CD4-positive, CD25-positive, alpha-beta regulatory T cell (primary cell): Measurements from ENCODE around the gene RFX3. TPM values are rescaled to one million over a fixed set of nuclear protein-coding genes. Genes with fewer than 3 reads are reported as not detected.

Source experiments
- ATAC-seq, 2 donors: fragments of 150-1000 bp; cut with Tn5 transposase; one replicate each; pipeline ENCODE4 v1.10.0; 2021; ENCODE audit warnings: low read depth in 2 of 2, moderate number of reproducible peaks in 2 of 2, moderate library complexity in 1 of 2
- DNase-seq, 3 donors: peaks; one replicate each; pipeline versions ENCODE4 v3.0.0 to v3.0.0-alpha.2; 2012 to 2022; ENCODE audit warnings: mixed read lengths in 1 of 3
- H3K27ac ChIP-seq: one replicate; pipeline ENCODE4 v1.7.0; 2013; ENCODE audit warnings: mild to moderate bottlenecking, low read length; ENCODE audit not compliant: insufficient read depth, poor library complexity, severe bottlenecking
- H3K27me3 ChIP-seq: one replicate; pipeline ENCODE4 v1.7.0; 2013; ENCODE audit warnings: low read length; ENCODE audit not compliant: control insufficient read depth, insufficient read depth
- H3K36me3 ChIP-seq: one replicate; pipeline ENCODE4 v1.7.0; 2013; ENCODE audit warnings: mild to moderate bottlenecking, low read length, moderate library complexity; ENCODE audit not compliant: control insufficient read depth, insufficient read depth
- H3K4me1 ChIP-seq: 2 replicates; pipeline ENCODE4 v1.7.0; 2013; ENCODE audit warnings: mild to moderate bottlenecking, low read length; ENCODE audit not compliant: insufficient read depth, control insufficient read depth, poor library complexity, severe bottlenecking
- H3K4me3 ChIP-seq: one replicate; pipeline ENCODE4 v1.7.0; 2013; ENCODE audit warnings: low read depth, mild to moderate bottlenecking, low read length, moderate library complexity
- H3K9me3 ChIP-seq, 2 experiments: 1 replicate in 1 of 2; 2 replicates in 1 of 2; pipeline ENCODE4 v1.7.0; 2013; ENCODE audit warnings: low read length in 2 of 2, mild to moderate bottlenecking in 1 of 2, moderate library complexity in 1 of 2; ENCODE audit not compliant: control insufficient read depth in 2 of 2
- H3K27ac Mint-ChIP-seq, 3 donors: one replicate each; pipeline ENCODE4 v1.8.0; 2020 to 2022; ENCODE audit warnings: mild to moderate bottlenecking in 3 of 3, mixed read lengths in 3 of 3, moderate library complexity in 2 of 3
- H3K27me3 Mint-ChIP-seq: one replicate; pipeline ENCODE4 v1.8.0; 2022; ENCODE audit warnings: mild to moderate bottlenecking, mixed read lengths
- H3K36me3 Mint-ChIP-seq: one replicate; pipeline ENCODE4 v1.8.0; 2020; ENCODE audit warnings: mixed read lengths
- H3K4me1 Mint-ChIP-seq, 4 donors: one replicate each; pipeline ENCODE4 v1.8.0; 2020 to 2022; ENCODE audit warnings: mixed read lengths in 4 of 4, mild to moderate bottlenecking in 1 of 4
- H3K4me3 Mint-ChIP-seq, 4 donors: one replicate each; pipeline ENCODE4 v1.8.0; 2020 to 2022; ENCODE audit warnings: mild to moderate bottlenecking in 4 of 4, mixed read lengths in 4 of 4, moderate library complexity in 3 of 4
- H3K9me3 Mint-ChIP-seq, 7 donors: one replicate each; pipeline ENCODE4 v1.8.0; 2020 to 2022; ENCODE audit warnings: mixed read lengths in 7 of 7, mild to moderate bottlenecking in 3 of 7, moderate library complexity in 2 of 7
- polyA plus RNA-seq, 4 donors: library from polyadenylated mRNA; unstranded; fragments of 300-500 nt; fragmentation: Illumina TruSeq; gene quantifications; one replicate each; pipeline ENCODE4 v1.2.3, GENCODE V29; 2021
- total RNA-seq: library from RNA; stranded (reverse); gene quantifications from one replicate; pipeline ENCODE4 v1.2.3, GENCODE V29; 2022

RFX3 gene
- total and polyA plus RNA-seq, 5 donors from 2014 or later: 6.7 to 40.4 (median 7.6) TPM

DNA sequence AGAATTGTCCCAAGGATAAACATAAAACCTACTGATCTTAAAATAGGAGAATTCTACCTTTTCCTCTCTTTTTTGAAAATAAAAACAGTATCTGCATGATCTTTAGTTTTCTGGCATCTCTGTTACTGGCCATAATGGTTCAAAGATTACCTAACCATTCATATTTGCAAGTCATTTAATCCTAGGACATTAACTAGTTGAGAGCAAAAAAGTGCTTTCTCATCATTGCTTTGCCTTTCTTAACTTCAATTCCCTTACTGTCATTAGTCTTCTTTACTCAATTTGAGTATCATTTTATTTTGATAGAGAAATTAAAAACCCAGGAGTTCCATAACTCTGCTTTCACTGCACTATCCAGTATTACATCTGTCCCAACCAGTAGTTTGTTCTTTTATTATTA, 68.6 kb downstream of the RFX3 start:
- no peaks in the 10 kb centered on the region for H3K9me3 ChIP-seq
- Mint-ChIP-seq H3K27ac (no peak overlapping the region), H3K36me3 (peaks cover 4% of the 10 kb centered on the region), H3K9me3 (no peaks in the 10 kb centered on the region), H3K27me3 (no peaks in the 10 kb centered on the region), H3K4me3 (no peak overlapping the region), H3K4me1 (peaks cover 3 to 13% (median 11%) of the 10 kb centered on the region in 4 donors)
- H3K4me1 ChIP-seq: no peaks in the 10 kb centered on the region
- H3K4me3 ChIP-seq: no peak overlapping the region
- ATAC-seq: no peak
- H3K36me3 ChIP-seq: no peaks in the 10 kb centered on the region
- H3K27me3 ChIP-seq: no peaks in the 10 kb centered on the region
- no peak for DNase-seq
- H3K27ac ChIP-seq: no peak overlapping the region

DNA sequence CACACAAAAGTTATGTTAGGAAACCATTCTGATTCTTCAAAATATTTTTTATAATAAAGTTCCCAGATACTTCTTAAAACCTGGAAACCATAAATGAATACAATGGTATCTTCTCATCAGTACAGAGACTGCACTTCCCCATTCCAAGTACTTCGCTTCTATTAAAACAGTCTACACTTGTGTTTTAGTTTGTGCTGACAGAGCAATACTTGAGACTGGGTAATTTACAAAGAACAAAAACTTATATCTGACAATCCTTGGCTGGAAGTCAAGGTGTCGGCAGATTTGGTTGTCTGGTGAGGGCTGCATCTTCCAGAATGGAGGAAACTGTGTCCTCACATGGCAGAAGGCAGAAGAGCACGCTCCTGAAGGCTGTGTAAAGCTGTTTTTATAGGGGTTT, 70.1 kb downstream of the RFX3 start:
- Mint-ChIP-seq H3K4me1 (peaks cover 0 to 18% (median 11%) of the 10 kb centered on the region in 4 donors), H3K27ac (no peak overlapping the region), H3K36me3 (peaks cover 12% of the 10 kb centered on the region), H3K27me3 (no peaks in the 10 kb centered on the region), H3K9me3 (no peaks in the 10 kb centered on the region), H3K4me3 (no peak overlapping the region)
- Histone ChIP-seq H3K36me3 (no peaks in the 10 kb centered on the region), H3K27ac (no peak overlapping the region), H3K4me1 (no peaks in the 10 kb centered on the region), H3K27me3 (no peaks in the 10 kb centered on the region), H3K4me3 (no peak overlapping the region), H3K9me3 (no peaks in the 10 kb centered on the region)
- ATAC-seq (no peak), DNase-seq (no peak)

DNA sequence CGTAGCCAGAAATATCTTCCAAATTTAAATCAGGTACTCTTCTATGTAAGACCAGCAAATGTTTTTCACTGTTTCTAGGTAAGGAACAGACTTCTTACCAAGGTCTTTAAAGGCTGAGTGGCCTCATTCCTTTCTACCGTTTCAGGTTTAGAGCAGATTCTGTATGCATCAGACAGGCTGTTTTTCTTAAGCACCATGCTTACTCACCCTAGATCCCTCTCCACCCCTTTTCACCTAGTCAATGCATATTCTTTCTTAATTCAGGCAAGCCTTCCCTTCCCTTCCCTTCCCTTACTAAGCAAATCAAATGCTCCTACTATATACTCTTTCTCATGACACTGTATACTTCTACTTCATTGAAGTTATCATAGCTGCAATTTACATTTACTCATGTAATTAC, 70.7 kb downstream of the RFX3 start:
- Mint-ChIP-seq H3K4me3 (no peak overlapping the region), H3K4me1 (peaks cover 0 to 18% (median 11%) of the 10 kb centered on the region in 4 donors), H3K36me3 (peaks cover 13% of the 10 kb centered on the region), H3K27me3 (no peaks in the 10 kb centered on the region), H3K9me3 (no peaks in the 10 kb centered on the region), H3K27ac (no peak overlapping the region)
- Histone ChIP-seq H3K4me3 (no peak overlapping the region), H3K27me3 (no peaks in the 10 kb centered on the region), H3K27ac (no peak overlapping the region), H3K4me1 (no peaks in the 10 kb centered on the region), H3K9me3 (no peaks in the 10 kb centered on the region), H3K36me3 (no peaks in the 10 kb centered on the region)
- no peak for DNase-seq
- no peak for ATAC-seq

DNA sequence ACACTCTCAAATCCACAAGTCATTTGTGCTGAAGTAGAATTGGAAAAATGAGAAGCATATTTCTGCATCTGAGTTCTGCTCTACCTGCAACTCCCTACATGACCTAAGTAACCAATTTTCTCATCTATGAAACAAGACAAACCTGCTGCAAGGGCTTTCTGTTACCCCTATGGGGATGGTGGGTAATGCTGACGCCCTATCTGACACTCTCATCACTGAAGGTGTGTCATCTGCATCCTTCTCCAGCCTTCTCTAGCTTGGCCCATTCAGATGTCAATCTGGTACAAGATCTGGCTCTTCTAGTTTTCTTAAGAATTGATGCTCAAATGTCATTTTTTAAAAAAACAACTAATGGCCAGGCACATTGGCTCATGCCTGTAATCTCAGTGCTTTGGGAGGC, 73.8 kb downstream of the RFX3 start:
- H3K9me3 ChIP-seq: no peaks in the 10 kb centered on the region
- Mint-ChIP-seq H3K27ac (no peak overlapping the region), H3K4me1 (peaks cover 5 to 15% (median 9%) of the 10 kb centered on the region in 4 donors), H3K36me3 (peaks cover 10% of the 10 kb centered on the region), H3K4me3 (no peak overlapping the region), H3K27me3 (no peaks in the 10 kb centered on the region), H3K9me3 (peaks cover 0 to 1% (median 0%) of the 10 kb centered on the region in 7 donors)
- H3K4me1 ChIP-seq: no peaks in the 10 kb centered on the region
- H3K4me3 ChIP-seq: no peak overlapping the region
- DNase-seq (no peak), ATAC-seq (no peak)
- no peak overlapping the region for H3K27ac ChIP-seq
- H3K36me3 ChIP-seq: no peaks in the 10 kb centered on the region
- no peaks in the 10 kb centered on the region for H3K27me3 ChIP-seq

DNA sequence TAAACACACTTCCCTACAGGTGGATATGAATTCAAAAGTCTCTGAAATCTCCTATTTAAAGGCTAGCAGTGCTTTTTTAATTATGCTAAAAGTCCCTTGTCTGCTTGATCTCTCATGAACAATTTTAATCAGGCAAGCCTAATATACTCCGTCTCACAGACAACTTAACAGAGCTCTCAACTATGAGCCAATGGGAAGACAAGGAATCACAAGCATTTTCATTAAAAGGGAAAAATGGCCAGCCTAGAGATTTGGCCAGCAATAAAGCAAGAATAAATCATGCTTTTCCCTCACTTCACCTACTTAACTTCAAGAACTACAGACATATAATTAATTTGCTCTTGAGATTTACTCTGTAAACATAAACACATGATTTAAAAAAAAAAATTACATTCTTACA, 78.0 kb downstream of the RFX3 start:
- no peak overlapping the region for H3K4me3 Mint-ChIP-seq
- no peaks in the 10 kb centered on the region for H3K4me1 ChIP-seq
- peaks cover 0 to 1% (median 0%) of the 10 kb centered on the region in 7 donors for H3K9me3 Mint-ChIP-seq
- no peaks in the 10 kb centered on the region for H3K9me3 ChIP-seq
- H3K36me3 Mint-ChIP-seq: peaks cover 16% of the 10 kb centered on the region
- ATAC-seq: no peak
- no peaks in the 10 kb centered on the region for H3K36me3 ChIP-seq
- DNase-seq: no peak
- H3K4me3 ChIP-seq: no peak overlapping the region
- H3K27ac ChIP-seq: no peak overlapping the region
- H3K27me3 ChIP-seq: no peaks in the 10 kb centered on the region
- peak overlapping the region in 1 of 3 donors; percentile 23 for H3K27ac Mint-ChIP-seq
- no peaks in the 10 kb centered on the region for H3K27me3 Mint-ChIP-seq
- H3K4me1 Mint-ChIP-seq: peaks cover 5 to 19% (median 8%) of the 10 kb centered on the region in 4 donors

DNA sequence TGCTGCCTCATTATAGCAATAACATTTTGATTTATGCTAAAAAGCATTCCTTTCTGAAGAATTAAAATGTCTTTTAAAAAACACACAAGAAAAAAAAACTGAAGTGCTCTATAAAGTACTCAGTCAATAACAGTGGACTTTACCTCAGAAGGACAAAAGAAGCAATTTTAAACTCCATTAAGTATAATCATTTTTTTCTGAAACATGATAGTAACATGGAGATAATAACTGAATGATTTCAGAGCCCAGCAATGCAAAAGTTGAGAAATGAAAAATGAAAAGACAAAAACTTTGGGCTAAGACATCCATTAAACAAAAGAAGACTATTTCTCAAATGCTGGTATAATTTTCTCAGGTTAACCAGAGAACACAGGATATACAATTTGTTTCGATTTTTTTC, 78.7 kb downstream of the RFX3 start:
- peaks cover 5 to 19% (median 8%) of the 10 kb centered on the region in 4 donors for H3K4me1 Mint-ChIP-seq
- Histone ChIP-seq H3K27me3 (no peaks in the 10 kb centered on the region), H3K4me3 (no peak overlapping the region), H3K36me3 (no peaks in the 10 kb centered on the region), H3K9me3 (no peaks in the 10 kb centered on the region), H3K27ac (no peak overlapping the region), H3K4me1 (no peaks in the 10 kb centered on the region)
- peaks cover 15% of the 10 kb centered on the region for H3K36me3 Mint-ChIP-seq
- H3K27ac Mint-ChIP-seq: peak overlapping the region in 1 of 3 donors; percentile 23
- no peaks in the 10 kb centered on the region for H3K27me3 Mint-ChIP-seq
- ATAC-seq: no peak
- H3K9me3 Mint-ChIP-seq: peaks cover 0 to 1% (median 0%) of the 10 kb centered on the region in 7 donors
- H3K4me3 Mint-ChIP-seq: no peak overlapping the region
- DNase-seq: no peak

DNA sequence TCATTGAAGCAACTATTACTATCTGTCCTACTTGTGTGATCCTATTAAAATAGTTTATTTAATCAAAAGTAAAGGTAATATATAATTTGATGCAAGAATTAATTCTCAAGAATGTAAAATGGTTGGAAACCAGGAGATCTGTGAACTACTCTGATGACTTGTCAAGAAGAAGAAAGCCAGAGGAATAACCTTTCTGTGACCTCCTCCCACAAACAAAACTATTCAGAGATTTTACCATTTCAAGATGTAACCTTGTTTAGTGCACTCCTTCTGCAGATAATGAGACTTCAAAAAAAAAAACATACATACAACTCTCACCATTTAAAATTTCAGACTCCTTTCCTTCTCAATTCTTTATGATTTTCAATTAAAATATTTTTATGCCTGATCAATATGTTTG, 79.5 kb downstream of the RFX3 start:
- Mint-ChIP-seq H3K36me3 (peaks cover 12% of the 10 kb centered on the region), H3K9me3 (peaks cover 0 to 1% (median 0%) of the 10 kb centered on the region in 7 donors), H3K27me3 (no peaks in the 10 kb centered on the region), H3K27ac (no peak overlapping the region), H3K4me1 (peaks cover 7 to 22% (median 10%) of the 10 kb centered on the region in 4 donors), H3K4me3 (no peak overlapping the region)
- H3K4me1 ChIP-seq: no peaks in the 10 kb centered on the region
- DNase-seq (no peak), ATAC-seq (no peak)
- no peaks in the 10 kb centered on the region for H3K27me3 ChIP-seq
- H3K9me3 ChIP-seq: no peaks in the 10 kb centered on the region
- H3K36me3 ChIP-seq: no peaks in the 10 kb centered on the region
- no peak overlapping the region for H3K4me3 ChIP-seq
- H3K27ac ChIP-seq: no peak overlapping the region

DNA sequence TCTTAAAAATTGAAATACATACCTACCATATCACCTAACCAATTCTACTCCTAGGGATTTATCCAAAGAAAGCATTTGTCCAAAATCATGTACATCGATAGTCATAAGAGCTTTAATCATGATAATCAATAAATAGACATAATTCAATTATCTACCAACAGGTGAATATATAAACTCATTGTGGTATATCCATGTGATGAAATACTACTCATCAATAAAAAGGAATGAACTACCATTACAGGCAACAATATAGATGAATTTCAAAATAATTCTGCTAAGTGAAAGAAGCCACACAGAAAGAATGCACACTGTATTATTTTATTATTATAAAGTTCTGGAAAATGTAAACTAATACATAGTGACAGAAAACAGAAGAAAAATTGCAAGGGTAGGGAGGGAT, 81.8 kb downstream of the RFX3 start:
- Histone ChIP-seq H3K9me3 (no peaks in the 10 kb centered on the region), H3K36me3 (no peaks in the 10 kb centered on the region), H3K4me3 (no peak overlapping the region), H3K27me3 (no peaks in the 10 kb centered on the region), H3K27ac (no peak overlapping the region), H3K4me1 (no peaks in the 10 kb centered on the region)
- Mint-ChIP-seq H3K9me3 (peaks cover 0 to 1% (median 0%) of the 10 kb centered on the region in 7 donors), H3K27me3 (no peaks in the 10 kb centered on the region), H3K27ac (no peak overlapping the region), H3K4me3 (no peak overlapping the region), H3K36me3 (peaks cover 7% of the 10 kb centered on the region), H3K4me1 (peaks cover 9 to 23% (median 11%) of the 10 kb centered on the region in 4 donors)
- DNase-seq: no peak
- no peak for ATAC-seq
